ENCODE results near the gene DLGAP3.
"Not testable (repeated sequence)": the region's sequence is repeated elsewhere in the genome, so short reads cannot be mapped to it uniquely, and the experiment has no call there.

DLGAP3 gene

GRCh38 chr1:34828611-34829010 is 100.8 kb downstream of the DLGAP3 start:
- DNase-seq, result no peak

GRCh38 chr1:34827341-34827941 is 102.0 kb downstream of the DLGAP3 start:
- no peak for DNase-seq

- DNase-seq, result no peak
These were observed 103.9 kb downstream of the DLGAP3 start for GRCh38 chr1:34825455-34826091.

- no peak for DNase-seq
These were observed 104.5 kb downstream of the DLGAP3 start for GRCh38 chr1:34824817-34825454.

GRCh38 chr1:34822202-34822601 is 107.2 kb downstream of the DLGAP3 start:
- no peak for DNase-seq

GRCh38 chr1:34818862-34819261 is 110.6 kb downstream of the DLGAP3 start:
- DNase-seq, result not testable (repeated sequence)

GRCh38 chr1:34816778-34817177 is 112.7 kb downstream of the DLGAP3 start:
- DNase-seq, result no peak

GRCh38 chr1:34816332-34816731 is 113.1 kb downstream of the DLGAP3 start:
- DNase-seq, result no peak

Measured in stimulated activated CD4-positive, alpha-beta T cell treated with anti-CD3 and anti-CD28 coated beads, Interleukin-4, amount 100 ng/mL, for 1 hour (primary cell).